Activated gamma-delta T cell treated with anti-CD3 and anti-CD28 coated beads, Interleukin-2, amount 50 U/mL, for 16 hours (primary cell): ENCODE results near the gene OR8K5.
"Not testable (repeated sequence)": the region's sequence is repeated elsewhere in the genome, so short reads cannot be mapped to it uniquely, and the experiment has no call there.

Experiments
- DNase-seq: peaks from one replicate; pipeline ENCODE4 v3.0.0-alpha.2; 2020; ENCODE audit warnings: low read depth

The OR8K5 gene, protein sequence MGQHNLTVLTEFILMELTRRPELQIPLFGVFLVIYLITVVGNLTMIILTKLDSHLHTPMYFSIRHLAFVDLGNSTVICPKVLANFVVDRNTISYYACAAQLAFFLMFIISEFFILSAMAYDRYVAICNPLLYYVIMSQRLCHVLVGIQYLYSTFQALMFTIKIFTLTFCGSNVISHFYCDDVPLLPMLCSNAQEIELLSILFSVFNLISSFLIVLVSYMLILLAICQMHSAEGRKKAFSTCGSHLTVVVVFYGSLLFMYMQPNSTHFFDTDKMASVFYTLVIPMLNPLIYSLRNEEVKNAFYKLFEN

DNA sequence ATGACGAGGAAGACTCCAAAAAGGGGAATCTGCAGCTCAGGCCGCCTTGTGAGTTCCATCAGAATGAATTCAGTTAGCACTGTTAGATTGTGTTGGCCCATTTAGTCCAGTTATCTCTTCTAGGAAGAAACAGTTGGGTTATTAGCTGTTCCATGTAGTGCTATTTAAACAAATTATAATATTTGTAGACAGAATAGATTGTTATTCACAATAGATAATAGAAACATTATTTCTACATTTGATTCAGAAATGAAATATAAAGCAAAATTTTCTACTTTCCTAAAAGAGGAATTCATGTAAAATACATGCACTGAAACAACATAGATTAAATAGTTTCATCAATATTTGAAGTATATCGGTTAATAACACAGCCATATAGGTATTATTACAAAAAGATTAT is at the start of gene OR8K5:
OR8K5 (minus strand) TSS at position 101 of the 400 bp plus-strand sequence; CDS start at position 101, 0 bp downstream.
- no peak for DNase-seq

DNA sequence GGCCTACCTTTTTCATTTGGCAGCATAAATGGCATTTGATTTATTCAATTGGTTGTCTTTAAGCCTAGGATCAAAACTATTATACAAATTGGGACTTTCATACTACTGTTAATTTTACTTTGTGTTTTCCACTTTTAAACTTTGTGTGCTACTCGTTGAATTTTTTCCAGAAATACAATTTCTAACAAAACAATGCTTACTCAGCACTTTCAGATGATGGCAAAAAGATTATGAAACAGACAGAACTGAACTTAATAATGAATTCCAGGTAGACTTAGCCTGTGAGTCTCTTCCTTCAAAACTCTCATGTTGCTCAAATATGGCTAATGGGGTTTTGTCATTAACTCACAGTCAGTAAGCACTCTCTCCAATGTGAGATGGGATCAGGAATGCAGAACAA is 47.7 kb upstream of the OR8K5 start:
- no peak for DNase-seq

DNA sequence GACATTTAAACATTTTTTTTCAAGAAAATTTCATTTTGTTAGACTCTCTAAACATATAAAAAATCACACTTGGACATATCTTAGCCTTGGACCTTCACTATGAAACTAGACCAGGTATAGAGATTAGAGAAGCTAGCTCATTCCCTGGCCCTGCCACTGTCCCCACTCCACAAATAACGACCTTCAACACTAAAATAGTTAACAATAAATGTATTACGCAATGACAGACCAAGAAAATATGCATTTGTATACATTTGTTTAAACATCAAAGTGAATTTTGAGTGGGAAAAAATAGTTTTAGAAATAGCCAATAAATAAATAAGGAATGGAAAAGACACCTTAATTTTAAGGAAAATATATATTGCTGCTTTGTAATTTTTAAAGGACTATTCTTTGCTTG is 37.2 kb upstream of the OR8K5 start:
- DNase-seq = no peak

DNA sequence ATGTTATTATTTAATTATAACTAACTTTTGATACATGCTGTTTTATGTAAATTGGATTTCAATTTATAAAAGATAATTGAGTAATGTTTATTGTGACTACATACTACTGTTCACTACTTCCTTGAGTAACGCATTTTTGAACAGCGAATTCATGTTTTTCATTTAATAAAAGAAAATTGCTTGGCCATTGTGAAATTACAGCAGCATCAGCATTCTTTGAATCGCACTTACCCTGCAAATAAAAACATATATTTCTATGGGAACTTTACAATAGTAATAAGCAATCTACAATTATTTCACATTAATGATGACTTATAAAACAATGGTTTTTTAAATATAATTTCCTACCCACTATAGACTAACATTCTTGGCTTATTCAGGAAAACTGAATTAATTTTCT is 36.6 kb upstream of the OR8K5 start:
- no peak for DNase-seq

DNA sequence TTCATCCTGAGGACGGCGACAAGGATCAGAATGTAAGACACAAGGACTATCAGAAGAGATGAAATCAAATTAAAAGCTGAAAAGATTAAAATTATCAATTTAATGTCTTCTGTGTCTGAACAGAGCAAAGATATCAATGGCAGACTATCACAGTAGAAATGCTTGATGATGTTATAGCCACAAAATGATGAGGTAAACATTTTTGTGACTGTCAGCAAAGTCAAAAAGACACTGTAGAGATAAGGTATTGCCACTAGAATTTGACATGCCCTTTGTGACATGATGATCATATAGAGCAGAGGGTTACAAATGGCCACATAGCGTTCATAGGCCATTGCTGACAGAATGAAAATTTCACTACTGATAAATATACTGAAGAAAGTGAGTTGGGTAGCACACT is 28.5 kb upstream of the OR8K5 start:
- no peak for DNase-seq

DNA sequence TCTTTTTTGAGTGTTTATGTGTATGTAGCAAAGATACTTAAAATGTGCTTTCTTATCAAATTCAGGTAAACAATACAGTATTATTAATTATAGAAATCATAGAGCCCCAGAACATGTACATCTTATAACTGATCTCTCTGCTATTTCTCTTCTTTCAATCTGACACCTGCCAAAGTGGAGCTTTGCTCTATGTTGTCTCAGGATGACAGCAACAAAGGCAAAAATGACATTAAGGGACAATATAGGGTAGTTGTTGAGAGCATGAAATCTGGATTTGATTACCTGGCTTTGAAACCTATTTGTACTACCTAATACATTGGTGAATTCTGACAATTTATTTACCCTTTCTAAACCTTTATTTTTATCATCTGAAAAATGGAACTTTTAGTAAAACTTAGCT is 23.3 kb upstream of the OR8K5 start:
- DNase-seq = no peak

DNA sequence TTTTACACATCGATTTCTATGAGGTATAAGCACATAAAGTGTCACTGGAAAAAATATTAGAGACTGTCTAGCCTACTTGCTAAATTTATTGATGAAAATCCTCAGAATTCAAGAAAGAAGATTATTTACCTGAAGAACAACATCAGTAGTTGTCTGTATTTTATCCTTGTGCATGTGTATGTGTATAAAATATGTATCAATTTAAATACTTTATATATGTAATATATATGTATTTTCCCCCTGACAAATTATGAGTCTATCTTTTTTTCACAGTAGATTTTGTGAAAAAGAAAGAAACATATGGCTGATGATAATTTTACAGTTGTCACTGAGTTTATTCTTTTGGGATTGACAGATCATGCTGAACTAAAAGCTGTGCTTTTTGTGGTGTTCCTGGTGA is 16.2 kb upstream of the OR8K5 start, which contains the start of gene OR5J2:
OR5J2 (plus strand) TSS at position 301 of the 400 bp plus-strand sequence; CDS start at position 301, 0 bp downstream.
- no peak for DNase-seq

DNA sequence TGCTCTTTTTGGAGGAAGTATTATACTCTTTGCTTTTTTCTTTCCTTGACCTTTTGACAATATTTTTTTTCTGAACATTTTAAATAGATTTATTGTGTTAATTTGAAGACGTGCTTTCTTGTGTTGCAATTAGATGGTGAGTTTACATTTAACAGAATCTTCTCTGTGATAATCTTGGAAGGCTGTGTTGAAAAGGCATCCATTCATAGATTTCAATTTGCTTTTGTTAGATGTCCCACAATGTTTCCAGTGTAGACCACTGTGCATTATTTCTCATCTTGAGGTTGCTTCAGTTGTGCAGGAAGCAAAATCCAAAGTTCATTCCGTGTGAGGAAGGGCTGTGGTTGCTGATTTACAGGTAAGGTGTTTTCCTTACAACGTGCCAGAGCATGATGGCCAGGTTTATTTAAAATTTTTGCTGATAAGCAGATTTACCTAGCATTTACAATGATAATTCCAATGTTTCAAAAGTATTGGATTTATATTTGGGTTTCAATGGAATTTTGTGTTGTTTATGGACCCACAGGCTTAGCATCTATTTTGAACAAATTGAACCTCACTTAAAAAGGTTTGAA is 12.2 kb upstream of the OR8K5 start:
- no peak for DNase-seq

DNA sequence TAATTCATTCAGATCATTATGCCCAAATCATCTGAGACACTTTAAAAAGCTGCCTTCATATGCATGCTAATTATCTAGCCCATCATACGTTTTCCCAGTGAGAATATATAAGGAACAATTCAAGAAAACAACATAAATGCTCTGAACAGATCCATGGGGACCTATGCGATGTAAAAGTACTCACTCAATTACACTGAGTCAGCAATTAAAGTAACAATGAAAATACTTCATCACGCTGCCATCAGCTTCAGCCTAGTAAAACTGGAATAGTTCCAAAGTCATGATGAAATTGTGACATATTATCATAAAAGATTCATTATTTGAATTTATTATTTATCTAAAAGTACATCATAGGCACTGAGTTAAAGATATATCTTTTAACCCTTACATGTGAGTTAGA is 3.7 kb upstream of the OR8K5 start:
- DNase-seq = no peak

DNA sequence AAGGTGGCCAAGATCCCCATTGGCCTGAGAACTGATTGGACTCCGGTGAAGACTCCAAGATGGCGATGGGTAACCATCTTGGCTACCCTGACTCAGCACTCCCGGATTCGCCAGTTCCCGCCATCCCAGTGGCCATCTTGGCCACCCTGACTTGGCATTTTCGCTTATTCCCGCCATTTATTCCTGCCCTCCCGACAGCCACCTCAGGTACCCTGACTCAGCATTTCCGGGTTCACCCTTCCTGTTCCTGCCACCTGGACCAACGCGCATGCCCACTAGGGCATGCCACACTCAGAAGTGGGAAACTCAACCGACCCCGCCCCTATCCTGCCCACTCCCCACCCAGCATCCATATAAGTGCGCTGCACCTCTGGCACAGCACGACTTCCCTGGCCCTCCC is 7.8 kb downstream of the OR8K5 start:
- DNase-seq = no peak

DNA sequence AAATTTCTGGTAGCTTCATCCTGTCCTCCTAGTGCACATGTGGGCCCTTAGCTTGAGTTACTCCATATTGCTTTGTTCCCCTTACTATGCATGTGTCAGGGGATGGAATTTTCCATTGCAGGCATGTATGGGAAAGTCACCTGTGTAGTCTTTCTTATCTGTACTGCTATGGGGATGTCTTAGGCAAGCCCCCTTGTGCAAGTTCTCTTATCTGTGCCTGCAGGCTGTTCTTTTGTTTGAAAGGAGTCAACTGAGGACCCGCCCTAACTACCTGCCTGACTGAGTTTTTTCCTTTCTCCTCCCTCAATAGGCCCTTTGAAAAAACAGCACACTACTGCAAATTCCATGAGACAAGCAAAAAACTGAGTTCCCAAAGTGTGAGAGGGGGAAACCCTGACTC is 8.7 kb downstream of the OR8K5 start:
- DNase-seq = no peak

DNA sequence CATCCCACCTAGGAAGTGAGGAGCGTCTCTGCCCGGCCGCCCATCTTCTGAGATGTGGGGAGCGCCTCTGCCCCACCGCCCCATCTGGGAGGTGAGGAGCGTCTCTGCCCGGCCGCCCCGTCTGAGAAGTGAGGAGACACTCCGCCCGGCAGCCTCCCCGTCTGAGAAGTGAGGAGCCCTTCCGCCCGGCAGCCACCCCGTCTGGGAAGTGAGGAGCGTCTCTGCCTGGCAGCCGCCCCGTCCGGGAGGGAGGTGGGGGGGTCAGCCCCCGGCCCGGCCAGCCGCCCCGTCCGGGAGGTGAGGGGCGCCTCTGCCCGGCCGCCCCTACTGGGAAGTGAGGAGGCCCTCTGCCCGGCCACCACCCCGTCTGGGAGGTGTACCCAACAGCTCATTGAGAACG is 16.4 kb downstream of the OR8K5 start:
- not testable (repeated sequence) for DNase-seq

DNA sequence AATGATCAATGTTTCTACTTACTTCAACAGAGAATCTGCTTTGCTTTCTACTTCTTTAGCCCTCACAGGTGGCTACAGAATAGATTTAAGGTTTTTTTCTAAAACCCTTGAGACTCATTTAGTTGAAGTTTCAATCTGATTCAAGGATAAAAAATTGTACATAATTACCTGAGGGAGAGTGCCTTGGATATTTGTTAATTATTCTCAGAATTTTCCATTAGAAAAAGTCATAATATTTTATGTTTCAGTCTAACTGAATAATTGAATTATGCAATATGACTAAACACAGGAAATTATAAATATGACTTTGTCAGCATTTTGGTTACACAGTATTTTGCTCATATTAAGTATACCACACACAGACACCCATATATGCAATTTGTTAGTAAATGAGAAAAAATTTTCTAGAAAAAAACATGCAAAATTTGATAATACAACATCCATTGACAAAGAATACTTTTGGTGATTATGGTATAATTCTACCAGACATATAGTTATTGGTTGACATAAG is 19.9 kb downstream of the OR8K5 start, which contains the start of gene OR8J3:
OR8J3 (minus strand) TSS at position 51 of the 511 bp plus-strand sequence. CDS start 2,483 bp downstream, outside the sequence.
- DNase-seq = no peak

DNA sequence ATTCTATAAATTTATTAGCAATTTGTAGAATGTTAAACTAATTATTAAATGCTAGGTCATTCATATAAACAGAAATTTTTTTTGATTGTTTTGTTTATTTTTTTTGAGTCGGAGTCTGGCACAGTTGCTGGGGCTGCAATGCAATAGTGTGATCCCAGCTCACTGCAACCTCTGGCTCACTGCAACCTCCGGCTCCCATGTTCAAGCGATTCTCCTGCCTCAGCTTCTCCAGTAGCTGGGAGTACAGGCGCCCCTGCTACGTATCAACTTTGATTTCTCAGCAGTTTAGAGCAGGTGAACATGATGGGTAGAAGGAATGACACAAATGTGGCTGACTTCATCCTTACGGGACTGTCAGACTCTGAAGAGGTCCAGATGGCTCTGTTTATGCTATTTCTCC is 38.0 kb downstream of the OR8K5 start, which contains the start of gene OR8H3:
OR8H3 (plus strand) TSS at position 301 of the 400 bp plus-strand sequence; CDS start at position 301, 0 bp downstream.
- no peak for DNase-seq
